Tibial artery (tissue), 4 donors: ENCODE data around the gene CDK5.

Source experiments
- DNase-seq, 2 donors: peaks; one replicate each; pipeline ENCODE4 v3.0.0-alpha.2; 2019
- H3K27ac ChIP-seq, 2 donors: fragments of 200-600 bp; sonication (generic) in 1 of 2; 1 replicate in 1 of 2; 2 replicates in 1 of 2; pipeline ENCODE4 v1.5.1; 2018 to 2019; ENCODE audit warnings: mild to moderate bottlenecking in 1 of 2
- H3K27me3 ChIP-seq, 2 donors: fragments of 200-600 bp; sonication (generic) in 1 of 2; one replicate each; pipeline versions ENCODE4 v1.5.1 to v1.6.0; 2016 to 2019
- H3K36me3 ChIP-seq, 3 donors: fragments of 200-600 bp; sonication (generic) in 2 of 3; one replicate each; pipeline ENCODE4 v1.5.1; 2016 to 2019; ENCODE audit warnings: mild to moderate bottlenecking in 2 of 3
- H3K4me1 ChIP-seq, 4 donors: fragments of 200-600 bp; sonication (generic) in 2 of 4; 1 replicate in 3 of 4; 2 replicates in 1 of 4; pipeline ENCODE4 v1.5.1; 2016 to 2019
- H3K4me3 ChIP-seq, 2 donors: fragments of 200-600 bp; sonication (generic) in 1 of 2; 1 replicate in 1 of 2; 2 replicates in 1 of 2; pipeline ENCODE4 v1.5.1; 2018 to 2019; ENCODE audit warnings: mild to moderate bottlenecking in 2 of 2
- H3K9me3 ChIP-seq, 3 donors: fragments of 200-600 bp; sonication (generic) in 1 of 3; one replicate each; pipeline ENCODE4 v1.5.1; 2016 to 2019
- intact Hi-C: fragments of 100-400 bp; cut with DNase I; formaldehyde crosslinking; loops from one replicate; pipeline ENCODE4 v1.15.0; 2023; ENCODE audit warnings: low total_unique reads
- TF ChIP-seq, protein P1 (sequence below), 2 experiments: fragments of 200-600 bp in 1 of 2; fragments of 450-650 bp in 1 of 2; IDR thresholded peaks; one replicate each; pipeline ENCODE4 v1.5.1; 2017 to 2019; ENCODE audit warnings: antibody characterized with exemption in 2 of 2, mild to moderate bottlenecking in 1 of 2, moderate library complexity in 1 of 2

Gene CDK5

DNA sequence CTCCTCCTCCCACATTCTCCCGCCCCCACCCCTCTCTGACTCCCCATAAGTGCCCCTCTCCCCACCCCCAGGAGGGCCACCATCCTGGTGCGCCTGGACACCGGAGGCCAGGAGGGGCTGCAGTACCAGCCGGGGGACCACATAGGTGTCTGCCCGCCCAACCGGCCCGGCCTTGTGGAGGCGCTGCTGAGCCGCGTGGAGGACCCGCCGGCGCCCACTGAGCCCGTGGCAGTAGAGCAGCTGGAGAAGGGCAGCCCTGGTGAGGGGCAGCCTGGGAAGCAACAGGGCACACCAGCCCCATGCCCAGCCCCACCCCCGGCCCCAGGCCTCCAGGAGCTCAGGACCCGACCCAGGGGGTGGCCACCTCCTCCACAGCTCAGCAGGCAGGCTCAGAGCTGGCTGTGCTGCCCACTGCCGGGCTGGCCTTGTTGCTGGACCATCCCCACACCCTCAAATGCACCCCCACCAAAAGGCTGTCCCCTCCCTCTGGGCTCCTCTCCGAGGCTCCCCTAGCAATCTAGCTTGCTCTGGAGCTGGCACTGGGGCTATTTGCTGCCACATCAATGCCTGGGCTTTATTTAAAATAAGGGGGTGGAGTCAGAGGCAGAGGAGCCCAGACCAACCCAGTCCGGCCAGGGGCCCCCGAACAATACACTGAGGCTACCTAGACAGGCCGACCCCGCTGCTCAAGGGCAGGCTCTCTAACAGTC lies 48.2 kb downstream of the CDK5 start:
- DNase-seq, result no peak
- H3K27me3 ChIP-seq, result peaks cover 0 to 71% of the 10 kb centered on the region in 2 donors
- no peaks in the 10 kb centered on the region for H3K9me3 ChIP-seq
- H3K4me3 ChIP-seq, result no peak overlapping the region
- H3K27ac ChIP-seq, result no peak overlapping the region
- no peaks in the 10 kb centered on the region for H3K36me3 ChIP-seq
- TF ChIP-seq, protein P1, sequence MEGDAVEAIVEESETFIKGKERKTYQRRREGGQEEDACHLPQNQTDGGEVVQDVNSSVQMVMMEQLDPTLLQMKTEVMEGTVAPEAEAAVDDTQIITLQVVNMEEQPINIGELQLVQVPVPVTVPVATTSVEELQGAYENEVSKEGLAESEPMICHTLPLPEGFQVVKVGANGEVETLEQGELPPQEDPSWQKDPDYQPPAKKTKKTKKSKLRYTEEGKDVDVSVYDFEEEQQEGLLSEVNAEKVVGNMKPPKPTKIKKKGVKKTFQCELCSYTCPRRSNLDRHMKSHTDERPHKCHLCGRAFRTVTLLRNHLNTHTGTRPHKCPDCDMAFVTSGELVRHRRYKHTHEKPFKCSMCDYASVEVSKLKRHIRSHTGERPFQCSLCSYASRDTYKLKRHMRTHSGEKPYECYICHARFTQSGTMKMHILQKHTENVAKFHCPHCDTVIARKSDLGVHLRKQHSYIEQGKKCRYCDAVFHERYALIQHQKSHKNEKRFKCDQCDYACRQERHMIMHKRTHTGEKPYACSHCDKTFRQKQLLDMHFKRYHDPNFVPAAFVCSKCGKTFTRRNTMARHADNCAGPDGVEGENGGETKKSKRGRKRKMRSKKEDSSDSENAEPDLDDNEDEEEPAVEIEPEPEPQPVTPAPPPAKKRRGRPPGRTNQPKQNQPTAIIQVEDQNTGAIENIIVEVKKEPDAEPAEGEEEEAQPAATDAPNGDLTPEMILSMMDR (IDR thresholded peaks at IDR 0.05), result no peak
- H3K4me1 ChIP-seq, result peaks cover 0 to 29% (median 14%) of the 10 kb centered on the region in 4 donors
- intact Hi-C loops, result loop anchor here (5.0 to 10.0 kb wide), 2 partner anchors 105 to 112 kb away; no protein-coding TSS in a partner anchor

DNA sequence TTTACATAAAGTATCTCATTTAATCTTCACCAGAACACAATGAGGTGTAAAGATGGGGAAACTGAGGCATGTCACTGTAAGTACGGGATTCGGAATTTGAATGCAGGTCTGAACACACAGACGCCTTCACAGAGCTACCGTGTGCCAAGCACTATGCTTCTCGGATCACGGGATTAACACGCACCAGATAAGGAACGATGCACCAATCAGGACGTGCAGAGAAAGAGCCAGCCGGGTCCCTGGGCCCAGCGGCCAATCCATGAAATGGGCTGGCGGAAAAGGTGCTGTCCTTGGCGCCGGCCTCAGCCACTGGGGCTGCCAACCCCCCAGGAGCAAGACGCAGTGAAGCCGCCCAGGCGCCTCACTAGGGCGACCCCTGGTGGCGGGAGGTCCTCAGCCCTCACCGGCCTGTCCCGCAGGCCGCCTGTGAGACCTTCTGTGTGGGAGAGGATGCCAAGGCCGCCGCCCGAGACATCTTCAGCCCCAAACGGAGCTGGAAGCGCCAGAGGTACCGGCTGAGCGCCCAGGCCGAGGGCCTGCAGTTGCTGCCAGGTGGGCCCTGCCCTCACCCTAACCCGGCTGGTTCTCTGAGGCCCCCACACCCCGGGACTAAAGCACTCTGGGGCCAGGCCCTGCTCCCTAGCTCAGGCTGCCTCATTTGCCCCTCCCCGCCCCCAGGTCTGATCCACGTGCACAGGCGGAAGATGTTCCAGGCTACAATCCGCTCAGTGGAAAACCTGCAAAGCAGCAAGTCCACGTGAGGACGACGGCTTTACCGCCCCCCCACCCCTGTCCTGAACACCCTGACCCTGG lies 49.0 kb downstream of the CDK5 start:
- Histone ChIP-seq H3K9me3 (no peaks in the 10 kb centered on the region), H3K27me3 (peaks cover 0 to 63% of the 10 kb centered on the region in 2 donors), H3K4me3 (no peak overlapping the region), H3K27ac (no peak overlapping the region), H3K4me1 (peaks cover 0 to 22% (median 9%) of the 10 kb centered on the region in 4 donors), H3K36me3 (no peaks in the 10 kb centered on the region)
- TF ChIP-seq, protein P1 (IDR thresholded peaks at IDR 0.05), result peak; percentile 45 to 61
- intact Hi-C loops, result loop anchor here (5.0 kb wide), 1 partner anchor 111 kb away; no protein-coding TSS in a partner anchor
- no peak for DNase-seq

DNA sequence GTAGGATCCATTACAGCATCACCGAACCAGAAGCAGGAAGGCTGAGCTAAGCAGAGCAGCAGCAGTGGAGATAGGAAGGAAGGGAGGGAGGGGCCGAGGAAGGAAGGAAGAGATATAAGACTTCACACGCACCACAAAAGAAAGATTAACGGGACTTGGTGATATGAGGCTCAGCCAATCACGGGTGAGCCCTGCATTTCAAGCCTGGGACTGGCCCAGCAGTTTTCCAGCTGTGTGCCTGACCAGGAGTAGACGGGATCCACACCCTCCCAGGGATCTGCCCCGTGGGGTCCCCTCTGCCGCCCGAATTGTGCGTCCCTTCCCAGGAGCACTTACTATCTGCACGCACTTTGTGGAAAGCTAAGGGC lies 49.6 kb downstream of the CDK5 start:
- no peaks in the 10 kb centered on the region for H3K36me3 ChIP-seq
- peaks cover 0 to 16% (median 3%) of the 10 kb centered on the region in 4 donors for H3K4me1 ChIP-seq
- peaks cover 0 to 57% of the 10 kb centered on the region in 2 donors for H3K27me3 ChIP-seq
- no peak overlapping the region for H3K27ac ChIP-seq
- no peaks in the 10 kb centered on the region for H3K9me3 ChIP-seq
- no peak overlapping the region for H3K4me3 ChIP-seq
- TF ChIP-seq, protein P1 (IDR thresholded peaks at IDR 0.05), result no peak
- intact Hi-C loops, result loop anchor here (5.0 kb wide), 1 partner anchor 111 kb away; no protein-coding TSS in a partner anchor
- no peak for DNase-seq

DNA sequence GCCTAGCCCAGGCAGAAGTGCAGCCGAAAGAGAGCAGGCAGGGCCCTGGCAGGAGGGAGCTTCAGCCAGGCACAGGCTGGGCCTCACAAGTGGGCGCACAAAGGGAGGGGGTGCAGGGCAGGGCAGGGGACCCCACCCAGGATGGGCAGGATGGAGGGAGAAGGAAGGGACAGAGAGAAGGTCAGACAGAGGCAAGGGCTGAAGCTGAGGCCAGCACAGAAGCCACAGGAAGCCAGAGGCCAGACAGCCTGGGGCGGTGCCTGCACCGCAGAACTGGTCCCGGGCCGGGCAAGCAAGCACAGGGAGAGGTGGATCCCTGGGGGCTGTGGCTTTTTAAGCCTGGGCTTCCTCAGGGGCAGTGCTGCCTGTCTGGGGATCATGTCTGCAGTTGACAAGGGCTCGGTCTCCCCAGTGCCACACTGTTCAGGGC lies 50.2 kb downstream of the CDK5 start:
- peak in 1 of 2 donors; percentile 50 for DNase-seq
- H3K4me3 ChIP-seq, result no peak overlapping the region
- peaks cover 0 to 52% of the 10 kb centered on the region in 2 donors for H3K27me3 ChIP-seq
- no peaks in the 10 kb centered on the region for H3K9me3 ChIP-seq
- no peaks in the 10 kb centered on the region for H3K36me3 ChIP-seq
- peaks cover 0 to 11% (median 0%) of the 10 kb centered on the region in 4 donors for H3K4me1 ChIP-seq
- intact Hi-C loops, result loop anchor here (5.0 kb wide), 1 partner anchor 110 kb away; no protein-coding TSS in a partner anchor
- TF ChIP-seq, protein P1 (IDR thresholded peaks at IDR 0.05), result no peak
- no peak overlapping the region for H3K27ac ChIP-seq

DNA sequence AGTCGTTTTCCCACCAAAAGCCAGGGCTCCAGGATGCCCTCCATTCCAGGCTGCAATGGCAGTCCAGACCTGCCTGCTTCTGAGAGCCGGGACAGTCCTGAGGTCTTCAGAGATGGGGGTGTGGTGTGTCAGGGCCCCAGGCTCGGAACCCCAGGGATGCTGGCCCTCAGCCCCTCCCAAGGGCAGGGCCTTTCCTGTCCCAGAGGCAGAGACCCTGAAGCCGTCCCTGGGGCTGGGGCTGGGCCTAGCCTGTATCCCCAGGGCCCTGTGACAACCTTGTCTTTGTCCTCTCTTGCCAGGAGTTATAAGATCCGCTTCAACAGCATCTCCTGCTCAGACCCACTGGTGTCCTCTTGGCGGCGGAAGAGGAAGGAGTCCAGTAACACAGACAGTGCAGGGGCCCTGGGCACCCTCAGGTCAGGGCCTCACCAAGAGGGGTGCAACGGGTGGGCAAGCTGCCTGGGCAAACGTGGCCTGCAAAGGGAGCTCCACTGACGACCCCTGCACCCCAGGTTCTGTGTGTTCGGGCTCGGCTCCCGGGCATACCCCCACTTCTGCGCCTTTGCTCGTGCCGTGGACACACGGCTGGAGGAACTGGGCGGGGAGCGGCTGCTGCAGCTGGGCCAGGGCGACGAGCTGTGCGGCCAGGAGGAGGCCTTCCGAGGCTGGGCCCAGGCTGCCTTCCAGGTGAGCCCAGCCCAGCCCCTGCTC lies 51.0 kb downstream of the CDK5 start:
- no peak for DNase-seq
- Histone ChIP-seq H3K9me3 (no peaks in the 10 kb centered on the region), H3K27ac (no peak overlapping the region), H3K4me3 (no peak overlapping the region), H3K4me1 (peaks cover 0 to 11% (median 0%) of the 10 kb centered on the region in 4 donors), H3K27me3 (peaks cover 0 to 49% of the 10 kb centered on the region in 2 donors), H3K36me3 (no peaks in the 10 kb centered on the region)
- TF ChIP-seq, protein P1 (IDR thresholded peaks at IDR 0.05), result no peak
- intact Hi-C loops, result loop anchor here (5.0 kb wide), 1 partner anchor 109 kb away; no protein-coding TSS in a partner anchor
